ENCODE data around the gene ARL13A.
A peak's percentile ranks its signal among the peaks of the same experiment; 100 is the strongest.

The ARL13A gene

GRCh38 chrX:100969408-100969807 is at the start of gene ARL13A:
TSS of gene ARL13A (plus strand) at chrX:100969708. CDS start at chrX:100973690, 3,982 bp downstream.
- H3K36me3 ChIP-seq (ENCODE audit: control insufficient read depth, insufficient read depth, low read length): no peaks in the 10 kb centered on the region
- H3K4me1 ChIP-seq (ENCODE audit: control insufficient read depth, insufficient read depth, low read length): no peaks in the 10 kb centered on the region
- no peak within 1 kb of the TSS for H3K27ac ChIP-seq (ENCODE audit: low read depth, low read length)
- no peaks in the 10 kb centered on the region for H3K27me3 ChIP-seq (ENCODE audit: control insufficient read depth, insufficient read depth, low read length)
- no peak within 1 kb of the TSS for H3K9ac ChIP-seq (ENCODE audit: low read length)
- no peak within 1 kb of the TSS for H3K4me3 ChIP-seq (ENCODE audit: low read length)

DNA sequence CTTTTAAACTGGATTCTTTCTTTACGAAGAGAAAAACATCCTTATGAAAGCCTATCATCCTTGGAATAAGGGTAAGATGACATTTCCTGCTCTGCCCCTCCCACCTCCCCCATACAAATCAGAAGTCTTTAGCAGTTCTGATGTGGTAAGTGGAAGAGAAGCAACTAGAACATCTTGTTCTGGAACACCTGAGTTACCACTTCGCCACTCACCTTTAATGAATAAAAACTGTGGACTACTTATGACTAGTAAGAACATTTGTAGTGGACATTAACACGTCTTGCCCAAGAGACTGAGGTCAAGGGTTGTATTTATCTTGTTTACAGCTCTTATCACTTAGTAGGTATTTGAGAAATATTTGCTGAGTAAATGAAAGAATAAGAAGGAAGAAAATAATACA is 45.1 kb upstream of the ARL13A start:
- no peak overlapping the region for H3K27ac ChIP-seq (ENCODE audit: low read depth, low read length)
- H3K36me3 ChIP-seq (ENCODE audit: control insufficient read depth, insufficient read depth, low read length): no peaks in the 10 kb centered on the region
- H3K4me3 ChIP-seq (ENCODE audit: low read length): no peak overlapping the region
- no peaks in the 10 kb centered on the region for H3K4me1 ChIP-seq (ENCODE audit: control insufficient read depth, insufficient read depth, low read length)
- H3K27me3 ChIP-seq (ENCODE audit: control insufficient read depth, insufficient read depth, low read length): no peaks in the 10 kb centered on the region
- H3K9ac ChIP-seq (ENCODE audit: low read length): no peak overlapping the region

GRCh38 chrX:100926453-100926852 is 43.1 kb upstream of the ARL13A start:
- no peak overlapping the region for H3K4me3 ChIP-seq (ENCODE audit: low read length)
- H3K9ac ChIP-seq (ENCODE audit: low read length): no peak overlapping the region
- H3K36me3 ChIP-seq (ENCODE audit: control insufficient read depth, insufficient read depth, low read length): no peaks in the 10 kb centered on the region
- H3K4me1 ChIP-seq (ENCODE audit: control insufficient read depth, insufficient read depth, low read length): no peaks in the 10 kb centered on the region
- no peaks in the 10 kb centered on the region for H3K27me3 ChIP-seq (ENCODE audit: control insufficient read depth, insufficient read depth, low read length)
- H3K27ac ChIP-seq (ENCODE audit: low read depth, low read length): no peak overlapping the region

GRCh38 chrX:100928660-100929613 is 40.6 kb upstream of the ARL13A start, which contains the start of gene XKRX:
TSS of gene XKRX (minus strand) at chrX:100928917. CDS start at chrX:100928304, 613 bp downstream.
- Histone ChIP-seq H3K4me1 (ENCODE audit: control insufficient read depth, insufficient read depth, low read length) (no peaks in the 10 kb centered on the region), H3K36me3 (ENCODE audit: control insufficient read depth, insufficient read depth, low read length) (no peaks in the 10 kb centered on the region), H3K27me3 (ENCODE audit: control insufficient read depth, insufficient read depth, low read length) (no peaks in the 10 kb centered on the region), H3K27ac (ENCODE audit: low read depth, low read length) (no peak within 1 kb of the TSS), H3K9ac (ENCODE audit: low read length) (no peak within 1 kb of the TSS), H3K4me3 (ENCODE audit: low read length) (peak within 1 kb of the TSS; percentile 62)

DNA sequence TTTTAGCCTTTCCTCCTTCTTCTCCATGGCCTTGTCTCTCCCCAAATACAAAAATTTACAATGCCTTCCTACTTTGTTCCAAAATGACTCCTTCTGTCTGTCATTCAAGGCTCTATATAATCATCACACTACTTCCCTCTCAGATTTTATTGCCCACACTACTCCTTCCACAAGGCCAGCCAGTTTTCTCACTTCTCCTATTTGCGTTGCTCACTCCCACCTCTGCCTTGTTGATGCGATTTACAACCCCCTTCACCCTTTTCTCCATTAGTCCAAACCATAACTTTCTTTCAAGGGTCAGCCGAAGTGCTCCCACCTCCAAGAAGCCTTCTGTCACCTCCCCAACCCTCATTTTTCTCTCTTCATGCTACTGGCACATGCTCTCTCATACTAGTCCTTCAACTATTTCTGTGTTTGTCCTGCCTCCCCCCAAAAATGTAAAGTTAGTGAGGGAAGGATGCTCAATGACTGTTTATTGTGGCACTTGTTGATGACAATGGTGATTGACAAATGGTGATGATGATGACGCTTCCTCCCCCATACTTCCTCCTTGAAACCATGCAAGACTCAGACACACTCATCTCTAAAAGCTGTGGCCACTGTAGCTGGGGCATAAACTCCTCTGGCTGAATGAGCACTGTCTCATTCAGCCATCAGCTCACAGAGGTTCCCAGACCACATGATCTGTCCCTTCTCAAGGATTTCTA is 38.1 kb upstream of the ARL13A start:
- Histone ChIP-seq H3K36me3 (ENCODE audit: control insufficient read depth, insufficient read depth, low read length) (no peaks in the 10 kb centered on the region), H3K9ac (ENCODE audit: low read length) (no peak overlapping the region), H3K4me3 (ENCODE audit: low read length) (no peak overlapping the region), H3K27me3 (ENCODE audit: control insufficient read depth, insufficient read depth, low read length) (no peaks in the 10 kb centered on the region), H3K27ac (ENCODE audit: low read depth, low read length) (no peak overlapping the region), H3K4me1 (ENCODE audit: control insufficient read depth, insufficient read depth, low read length) (no peaks in the 10 kb centered on the region)

DNA sequence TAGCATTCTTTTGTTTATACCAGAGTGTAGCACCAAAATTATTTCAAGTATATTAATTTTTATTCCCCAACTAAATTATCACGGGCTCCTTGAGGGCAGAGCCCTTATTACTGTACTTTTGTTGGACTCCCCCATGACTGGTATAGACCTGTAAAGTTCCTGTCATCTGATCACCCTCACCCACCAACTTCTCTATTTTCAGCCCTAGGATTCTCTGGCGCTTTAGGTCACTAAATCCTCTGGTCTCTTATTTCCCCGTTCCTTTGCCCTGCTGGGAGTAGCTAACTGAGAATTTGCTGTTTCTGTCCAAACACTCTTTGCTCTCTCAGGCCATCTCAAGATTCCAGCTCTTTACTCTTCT is 37.6 kb upstream of the ARL13A start:
- H3K4me1 ChIP-seq (ENCODE audit: control insufficient read depth, insufficient read depth, low read length): no peaks in the 10 kb centered on the region
- no peak overlapping the region for H3K27ac ChIP-seq (ENCODE audit: low read depth, low read length)
- H3K9ac ChIP-seq (ENCODE audit: low read length): no peak overlapping the region
- no peaks in the 10 kb centered on the region for H3K27me3 ChIP-seq (ENCODE audit: control insufficient read depth, insufficient read depth, low read length)
- H3K36me3 ChIP-seq (ENCODE audit: control insufficient read depth, insufficient read depth, low read length): no peaks in the 10 kb centered on the region
- H3K4me3 ChIP-seq (ENCODE audit: low read length): no peak overlapping the region

GRCh38 chrX:100935767-100936166 is 33.7 kb upstream of the ARL13A start:
- no peaks in the 10 kb centered on the region for H3K36me3 ChIP-seq (ENCODE audit: control insufficient read depth, insufficient read depth, low read length)
- H3K4me1 ChIP-seq (ENCODE audit: control insufficient read depth, insufficient read depth, low read length): no peaks in the 10 kb centered on the region
- H3K27me3 ChIP-seq (ENCODE audit: control insufficient read depth, insufficient read depth, low read length): no peaks in the 10 kb centered on the region
- H3K9ac ChIP-seq (ENCODE audit: low read length): no peak overlapping the region
- H3K4me3 ChIP-seq (ENCODE audit: low read length): no peak overlapping the region
- H3K27ac ChIP-seq (ENCODE audit: low read depth, low read length): no peak overlapping the region

DNA sequence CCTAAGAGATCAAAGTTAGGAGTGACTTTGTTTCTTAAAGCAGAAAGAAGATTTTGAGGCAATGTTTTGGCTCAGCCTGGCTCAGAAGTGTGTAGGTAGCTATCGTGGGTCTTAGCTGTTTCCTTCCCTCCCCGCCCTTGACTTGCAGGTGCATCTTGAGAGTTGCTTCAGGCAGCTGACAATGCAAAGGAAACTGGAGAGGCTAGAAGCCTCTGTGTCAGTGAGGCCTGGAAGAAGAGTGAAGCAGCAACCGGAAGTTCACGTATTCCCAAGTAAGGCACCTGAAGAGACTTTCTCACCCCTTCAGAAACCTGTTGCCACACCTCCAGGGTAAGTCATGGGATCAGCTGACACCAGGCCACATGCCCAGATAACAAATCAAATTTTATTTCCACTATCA is 30.2 kb upstream of the ARL13A start:
- no peak overlapping the region for H3K4me3 ChIP-seq (ENCODE audit: low read length)
- no peak overlapping the region for H3K9ac ChIP-seq (ENCODE audit: low read length)
- H3K4me1 ChIP-seq (ENCODE audit: control insufficient read depth, insufficient read depth, low read length): no peaks in the 10 kb centered on the region
- no peak overlapping the region for H3K27ac ChIP-seq (ENCODE audit: low read depth, low read length)
- H3K27me3 ChIP-seq (ENCODE audit: control insufficient read depth, insufficient read depth, low read length): no peaks in the 10 kb centered on the region
- H3K36me3 ChIP-seq (ENCODE audit: control insufficient read depth, insufficient read depth, low read length): no peaks in the 10 kb centered on the region

- Histone ChIP-seq H3K4me1 (ENCODE audit: control insufficient read depth, insufficient read depth, low read length) (no peaks in the 10 kb centered on the region), H3K4me3 (ENCODE audit: low read length) (no peak overlapping the region), H3K36me3 (ENCODE audit: control insufficient read depth, insufficient read depth, low read length) (no peaks in the 10 kb centered on the region), H3K27me3 (ENCODE audit: control insufficient read depth, insufficient read depth, low read length) (no peaks in the 10 kb centered on the region), H3K27ac (ENCODE audit: low read depth, low read length) (no peak overlapping the region), H3K9ac (ENCODE audit: low read length) (no peak overlapping the region)
Measured at GRCh38 chrX:100944601-100945000, 24.9 kb upstream of the ARL13A start.

DNA sequence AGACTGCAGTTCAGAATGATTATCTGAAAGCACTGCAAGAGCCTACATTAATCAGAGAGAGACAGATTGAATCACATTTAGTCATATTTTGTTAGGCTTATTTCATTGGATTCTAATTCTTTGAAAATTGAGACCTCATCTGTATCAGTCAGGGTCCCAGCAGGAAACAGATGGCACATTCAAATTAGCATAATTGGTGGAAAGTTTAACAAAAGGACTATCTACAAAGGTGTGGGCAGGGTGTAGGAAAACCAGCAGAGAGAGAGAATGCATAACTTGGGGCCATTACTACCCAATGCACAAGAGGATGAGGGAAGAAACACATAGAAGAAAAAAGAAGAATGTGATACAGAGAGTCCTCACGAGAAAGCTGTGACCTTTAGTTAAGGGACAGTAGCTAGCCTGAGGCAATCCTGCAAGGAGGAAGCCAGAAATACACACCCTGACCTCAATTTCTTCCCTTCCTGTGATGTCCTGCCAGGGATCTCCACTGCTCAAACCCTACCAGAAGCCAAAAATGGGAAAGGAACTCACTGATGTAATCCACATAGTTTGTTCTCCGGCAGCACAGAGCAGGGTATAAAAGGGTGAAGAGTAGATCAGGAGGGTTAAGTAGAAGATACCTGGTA is 23.1 kb upstream of the ARL13A start:
- no peaks in the 10 kb centered on the region for H3K4me1 ChIP-seq (ENCODE audit: control insufficient read depth, insufficient read depth, low read length)
- no peaks in the 10 kb centered on the region for H3K36me3 ChIP-seq (ENCODE audit: control insufficient read depth, insufficient read depth, low read length)
- H3K4me3 ChIP-seq (ENCODE audit: low read length): no peak overlapping the region
- H3K9ac ChIP-seq (ENCODE audit: low read length): no peak overlapping the region
- H3K27me3 ChIP-seq (ENCODE audit: control insufficient read depth, insufficient read depth, low read length): no peaks in the 10 kb centered on the region
- H3K27ac ChIP-seq (ENCODE audit: low read depth, low read length): no peak overlapping the region

DNA sequence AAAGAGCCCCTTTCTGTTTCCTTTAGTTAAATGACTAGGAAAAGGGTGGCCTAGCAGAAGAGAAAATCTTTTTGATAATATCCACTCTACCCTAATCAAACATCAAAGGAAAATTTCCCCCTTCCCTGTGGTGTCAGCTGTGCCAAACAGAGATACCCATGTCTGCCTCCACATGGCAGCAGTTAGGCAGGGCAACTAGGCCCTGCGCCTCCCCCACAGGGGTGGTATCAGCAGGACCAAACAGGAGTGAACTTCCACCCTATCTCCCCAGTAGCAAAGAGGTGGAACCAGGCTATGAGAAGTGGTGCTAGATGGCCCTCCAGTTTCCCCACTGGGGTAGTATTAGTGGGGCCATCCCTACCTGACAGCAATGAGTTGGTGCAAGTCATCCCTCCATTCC is 21.0 kb upstream of the ARL13A start:
- H3K27me3 ChIP-seq (ENCODE audit: control insufficient read depth, insufficient read depth, low read length): no peaks in the 10 kb centered on the region
- H3K36me3 ChIP-seq (ENCODE audit: control insufficient read depth, insufficient read depth, low read length): no peaks in the 10 kb centered on the region
- no peak overlapping the region for H3K4me3 ChIP-seq (ENCODE audit: low read length)
- no peaks in the 10 kb centered on the region for H3K4me1 ChIP-seq (ENCODE audit: control insufficient read depth, insufficient read depth, low read length)
- H3K9ac ChIP-seq (ENCODE audit: low read length): no peak overlapping the region
- no peak overlapping the region for H3K27ac ChIP-seq (ENCODE audit: low read depth, low read length)

DNA sequence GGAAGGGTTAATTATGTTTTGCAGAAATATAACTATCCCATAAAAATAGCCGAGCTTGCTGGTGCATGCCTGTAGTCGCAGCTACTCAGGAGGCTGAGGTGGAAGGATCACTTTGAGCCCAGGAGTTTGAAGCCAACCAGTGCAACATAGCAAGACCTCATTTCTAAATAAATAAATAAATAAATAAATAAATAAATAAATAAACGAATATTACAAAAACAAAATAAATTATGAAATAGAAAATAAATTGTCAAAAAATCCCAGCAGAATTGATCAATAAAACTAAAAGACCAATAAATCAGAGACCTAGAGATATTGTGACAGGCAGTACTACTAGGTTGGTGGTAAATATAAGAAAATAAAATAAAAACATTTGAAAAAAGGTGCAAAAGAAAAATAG is 6.7 kb upstream of the ARL13A start:
- Histone ChIP-seq H3K9ac (ENCODE audit: low read length) (no peak overlapping the region), H3K4me1 (ENCODE audit: control insufficient read depth, insufficient read depth, low read length) (no peaks in the 10 kb centered on the region), H3K36me3 (ENCODE audit: control insufficient read depth, insufficient read depth, low read length) (no peaks in the 10 kb centered on the region), H3K27ac (ENCODE audit: low read depth, low read length) (no peak overlapping the region), H3K27me3 (ENCODE audit: control insufficient read depth, insufficient read depth, low read length) (no peaks in the 10 kb centered on the region), H3K4me3 (ENCODE audit: low read length) (no peak overlapping the region)
